Hepatocyte (in vitro differentiated cells): Measurements from ENCODE around the gene ANKRD11.

Experiments
- EZH2 ChIP-seq: fragments of 200-600 bp; sonication (generic); IDR thresholded peaks from 2 replicates; pipeline ENCODE4 v1.6.1; 2016; ENCODE audit warnings: antibody characterized with exemption, mild to moderate bottlenecking, borderline replicate concordance
- EZH2phosphoT487 ChIP-seq: fragments of 200-600 bp; sonication (generic); IDR thresholded peaks from one replicate; pipeline ENCODE4 v1.6.1; 2018; ENCODE audit warnings: antibody characterized with exemption, mild to moderate bottlenecking, low read depth, moderate library complexity; ENCODE audit not compliant: unreplicated experiment, severe bottlenecking
- TF ChIP-seq, protein P1 (sequence below): fragments of 200-600 bp; sonication (generic); IDR thresholded peaks from 2 replicates; pipeline ENCODE4 v1.5.1; 2016; ENCODE audit warnings: antibody characterized with exemption, mild to moderate bottlenecking; ENCODE audit not compliant: poor library complexity

DNA sequence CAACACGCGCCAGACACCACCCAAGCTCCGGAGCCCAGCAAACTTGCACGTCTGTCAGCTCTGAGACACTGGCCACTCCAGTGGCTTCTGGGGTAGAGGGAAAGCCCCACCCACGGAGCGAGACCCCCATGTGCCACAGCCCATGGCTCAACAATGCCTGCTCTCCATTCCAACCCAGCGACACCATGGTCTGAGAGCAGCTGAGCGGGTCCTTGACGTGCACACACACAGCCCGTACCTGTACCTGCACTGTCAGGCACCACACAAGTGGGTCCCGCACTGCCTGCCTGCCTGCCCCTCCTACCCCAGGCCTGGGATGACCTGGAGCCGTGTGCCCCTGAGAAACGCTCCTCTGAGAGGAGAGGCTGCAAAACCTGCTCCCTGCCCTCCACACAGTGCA, 195.9 kb downstream of the ANKRD11 start:
- TF ChIP-seq, protein P1, sequence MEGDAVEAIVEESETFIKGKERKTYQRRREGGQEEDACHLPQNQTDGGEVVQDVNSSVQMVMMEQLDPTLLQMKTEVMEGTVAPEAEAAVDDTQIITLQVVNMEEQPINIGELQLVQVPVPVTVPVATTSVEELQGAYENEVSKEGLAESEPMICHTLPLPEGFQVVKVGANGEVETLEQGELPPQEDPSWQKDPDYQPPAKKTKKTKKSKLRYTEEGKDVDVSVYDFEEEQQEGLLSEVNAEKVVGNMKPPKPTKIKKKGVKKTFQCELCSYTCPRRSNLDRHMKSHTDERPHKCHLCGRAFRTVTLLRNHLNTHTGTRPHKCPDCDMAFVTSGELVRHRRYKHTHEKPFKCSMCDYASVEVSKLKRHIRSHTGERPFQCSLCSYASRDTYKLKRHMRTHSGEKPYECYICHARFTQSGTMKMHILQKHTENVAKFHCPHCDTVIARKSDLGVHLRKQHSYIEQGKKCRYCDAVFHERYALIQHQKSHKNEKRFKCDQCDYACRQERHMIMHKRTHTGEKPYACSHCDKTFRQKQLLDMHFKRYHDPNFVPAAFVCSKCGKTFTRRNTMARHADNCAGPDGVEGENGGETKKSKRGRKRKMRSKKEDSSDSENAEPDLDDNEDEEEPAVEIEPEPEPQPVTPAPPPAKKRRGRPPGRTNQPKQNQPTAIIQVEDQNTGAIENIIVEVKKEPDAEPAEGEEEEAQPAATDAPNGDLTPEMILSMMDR = no peak
- TF ChIP-seq EZH2 = no peak
- TF ChIP-seq EZH2phosphoT487 = no peak
